HG03039 (cell line): ENCODE data around the gene RNF151.
"Not testable (repeated sequence)": the region's sequence is repeated elsewhere in the genome, so short reads cannot be mapped to it uniquely, and the experiment has no call there.

Source experiments
- ATAC-seq: cut with Tn5 transposase; IDR thresholded peaks from one replicate; pipeline ENCODE4 v1.9.1; 2021; ENCODE audit warnings: mild to moderate bottlenecking, moderate library complexity; ENCODE audit not compliant: unreplicated experiment

The RNF151 gene

DNA sequence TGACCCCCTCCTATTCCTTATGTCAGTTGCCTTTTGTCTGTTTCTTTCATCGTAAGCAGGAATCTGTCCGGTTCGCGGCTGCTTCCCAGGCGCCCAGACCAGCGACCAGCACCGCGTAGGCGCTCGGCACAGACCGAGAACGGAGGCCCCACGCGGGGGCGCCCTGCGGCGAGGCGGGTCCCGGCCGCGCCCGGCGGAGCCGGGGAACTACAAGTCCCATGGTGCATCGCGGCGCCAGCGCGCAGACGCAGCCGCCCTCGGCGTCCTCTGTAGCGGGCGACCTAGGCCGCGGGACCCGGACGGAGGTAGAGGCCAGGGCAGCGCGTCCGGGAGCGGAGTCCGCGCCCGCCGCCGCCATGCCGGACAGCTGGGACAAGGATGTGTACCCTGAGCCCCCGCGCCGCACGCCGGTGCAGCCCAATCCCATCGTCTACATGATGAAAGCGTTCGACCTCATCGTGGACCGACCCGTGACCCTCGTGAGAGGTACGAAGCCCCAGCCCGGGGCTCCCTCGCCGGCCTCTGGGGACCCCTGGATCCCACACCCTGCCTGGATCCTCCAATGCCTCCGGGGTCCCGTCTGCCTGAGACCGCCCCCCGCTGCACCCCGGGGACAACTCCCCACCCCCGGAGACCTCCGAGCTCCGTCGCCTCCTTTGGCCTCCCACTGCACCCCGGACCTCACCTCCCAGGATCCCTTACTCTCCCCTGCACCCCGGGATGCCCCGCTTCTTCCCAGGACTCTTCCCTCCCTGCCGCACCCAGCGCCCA lies 7.2 kb upstream of the RNF151 start, which contains the start of gene NDUFB10:
Gene NDUFB10, plus strand, starts transcription at position 270 of the 771 bp plus-strand sequence. Its CDS starts 87 bp downstream, at position 357.
- ATAC-seq = peak; percentile 63

DNA sequence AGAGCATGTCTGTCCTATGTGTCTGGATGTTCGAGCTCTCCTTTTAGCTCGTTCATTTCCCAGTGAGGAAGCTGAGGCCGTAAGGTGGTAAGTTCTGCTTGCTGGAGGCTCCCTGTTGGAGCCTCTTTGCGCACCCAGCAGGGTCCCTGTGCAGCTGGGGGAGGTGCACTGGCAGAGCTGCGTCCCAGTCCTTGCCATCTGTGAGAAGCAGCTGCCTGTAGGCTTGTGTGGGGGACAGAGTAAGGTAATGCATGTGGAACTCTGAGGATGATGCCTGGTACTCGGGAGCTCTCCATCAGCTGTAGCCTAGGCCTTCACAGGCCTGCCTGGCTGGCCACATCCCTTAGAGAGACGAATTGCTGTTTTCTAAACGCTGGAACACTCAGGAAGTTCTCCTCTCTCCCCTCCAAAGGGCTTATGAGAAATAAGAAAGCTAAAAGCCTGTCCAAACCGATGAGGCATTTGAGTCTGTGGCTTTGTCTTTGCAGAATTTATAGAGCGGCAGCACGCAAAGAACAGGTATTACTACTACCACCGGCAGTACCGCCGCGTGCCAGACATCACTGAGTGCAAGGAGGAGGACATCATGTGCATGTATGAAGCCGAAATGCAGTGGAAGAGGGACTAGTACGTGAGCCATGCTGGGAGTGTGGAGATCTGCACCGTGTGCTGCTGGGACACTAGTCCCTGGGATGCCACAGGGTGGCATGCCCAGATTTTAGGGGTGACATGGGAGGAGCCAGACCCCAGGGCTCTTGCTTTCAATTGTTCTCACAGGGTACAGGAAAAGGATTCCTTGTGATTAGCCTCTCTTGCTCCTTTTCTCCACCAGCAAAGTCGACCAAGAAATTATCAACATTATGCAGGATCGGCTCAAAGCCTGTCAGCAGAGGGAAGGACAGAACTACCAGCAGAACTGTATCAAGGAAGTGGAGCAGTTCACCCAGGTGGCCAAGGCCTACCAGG lies 5.7 kb upstream of the RNF151 start:
- ATAC-seq = no peak

DNA sequence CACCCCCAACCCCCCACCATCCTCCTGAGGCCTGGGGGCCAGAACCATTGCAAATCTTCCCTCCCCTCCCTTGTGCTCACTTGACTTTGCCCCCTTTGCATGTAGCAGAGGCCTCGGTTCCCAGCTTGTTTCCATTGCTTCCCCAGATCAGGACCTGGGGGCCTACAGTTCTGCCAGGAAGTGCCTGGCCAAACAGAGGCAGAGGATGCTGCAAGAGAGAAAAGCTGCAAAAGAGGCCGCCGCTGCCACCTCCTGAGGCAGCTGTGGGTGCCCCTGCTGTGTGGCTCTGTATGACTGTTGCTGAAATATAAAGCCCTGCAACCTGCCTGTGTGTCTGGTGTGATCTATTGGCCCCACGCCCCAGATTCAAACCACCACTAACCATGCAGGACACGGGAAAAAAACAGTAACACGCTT lies 5.0 kb upstream of the RNF151 start:
- ATAC-seq = no peak

DNA sequence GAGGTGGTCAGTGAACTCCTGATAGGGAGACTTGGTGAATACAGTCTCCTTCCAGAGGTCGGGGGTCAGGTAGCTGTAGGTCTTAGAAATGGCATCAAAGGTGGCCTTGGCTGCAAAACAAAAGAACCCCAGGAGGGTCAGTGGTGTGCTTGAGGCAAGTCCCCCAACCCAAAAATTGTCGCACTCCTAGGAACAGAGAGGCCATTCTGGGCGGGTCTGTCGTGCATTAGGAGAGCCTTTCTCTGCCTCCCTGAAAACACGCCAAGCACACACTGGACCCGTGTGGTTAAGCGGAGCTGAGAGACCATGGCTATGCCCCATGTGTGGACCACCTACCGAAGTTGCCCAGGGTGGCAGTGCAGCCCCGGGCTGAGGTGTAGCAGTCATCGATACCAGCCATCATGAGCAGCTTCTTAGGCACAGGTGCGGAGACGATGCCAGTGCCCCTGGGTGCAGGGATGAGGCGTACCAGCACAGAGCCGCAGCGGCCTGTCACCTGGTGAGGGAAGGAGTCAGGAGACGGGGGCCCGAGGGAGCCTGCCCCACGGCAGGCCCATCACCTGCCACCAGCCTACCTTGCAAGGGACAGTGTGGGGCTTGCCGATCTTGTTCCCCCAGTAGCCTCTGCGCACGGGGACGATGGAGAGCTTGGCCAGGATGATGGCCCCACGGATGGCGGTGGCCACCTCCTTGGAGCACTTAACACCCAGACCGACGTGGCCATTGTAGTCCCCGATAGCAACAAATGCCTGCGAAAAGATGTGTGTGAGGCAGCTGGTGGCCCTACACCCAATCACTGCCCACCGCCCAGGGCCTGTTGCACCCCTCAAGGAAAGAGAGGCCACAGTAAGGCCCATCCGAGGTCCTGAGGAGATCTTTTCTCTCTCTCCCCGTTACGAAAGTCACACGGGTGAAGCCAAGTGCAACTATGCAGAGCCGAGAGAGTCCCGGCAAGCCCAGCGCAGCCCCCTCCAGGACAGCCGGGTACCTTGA lies 4.2 kb upstream of the RNF151 start:
- not testable (repeated sequence) for ATAC-seq

DNA sequence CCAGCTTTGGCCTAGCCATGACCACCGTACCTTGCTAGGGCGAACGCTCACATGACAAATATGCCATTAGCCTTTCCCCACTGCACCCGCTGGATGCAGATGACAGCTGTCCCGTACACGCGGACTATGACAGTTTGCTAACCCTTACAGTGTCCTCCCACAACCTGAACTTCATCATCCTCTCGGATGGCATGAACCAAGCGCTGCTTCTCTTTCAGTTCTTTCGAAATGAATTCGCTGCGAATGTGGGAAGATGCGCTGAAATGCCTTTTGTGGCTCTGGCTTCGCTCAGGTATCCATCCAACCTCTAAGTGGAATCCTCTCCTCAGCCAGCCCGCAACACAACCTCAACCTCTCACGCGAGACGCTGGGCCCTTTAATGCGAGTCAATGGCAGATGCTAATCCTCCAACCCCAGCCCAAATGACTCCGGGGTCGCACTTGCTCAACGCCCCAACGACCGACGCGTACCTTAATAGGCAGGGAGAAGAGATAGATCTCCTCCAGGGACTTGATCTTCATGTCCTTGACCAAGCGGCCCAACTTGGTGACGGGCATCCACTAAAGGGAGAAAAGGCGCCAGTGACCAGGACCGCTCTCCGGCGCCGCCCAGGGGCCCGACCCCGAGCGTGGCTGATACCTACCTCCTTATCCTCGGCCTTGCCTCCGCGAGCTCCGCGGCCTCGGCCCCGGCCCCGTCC lies 2.7 kb upstream of the RNF151 start:
- ATAC-seq = no peak

- peak; percentile 78 for ATAC-seq
Measured at GRCh38 chr16:1964506-1965395, 1.9 kb upstream of the RNF151 start, which contains the start of gene RPS2. Gene RPS2 (minus strand): TSS chr16:1964826. CDS start chr16:1964625, 201 bp downstream.

GRCh38 chr16:1965396-1966001 lies 1.2 kb upstream of the RNF151 start:
- ATAC-seq = no peak

DNA sequence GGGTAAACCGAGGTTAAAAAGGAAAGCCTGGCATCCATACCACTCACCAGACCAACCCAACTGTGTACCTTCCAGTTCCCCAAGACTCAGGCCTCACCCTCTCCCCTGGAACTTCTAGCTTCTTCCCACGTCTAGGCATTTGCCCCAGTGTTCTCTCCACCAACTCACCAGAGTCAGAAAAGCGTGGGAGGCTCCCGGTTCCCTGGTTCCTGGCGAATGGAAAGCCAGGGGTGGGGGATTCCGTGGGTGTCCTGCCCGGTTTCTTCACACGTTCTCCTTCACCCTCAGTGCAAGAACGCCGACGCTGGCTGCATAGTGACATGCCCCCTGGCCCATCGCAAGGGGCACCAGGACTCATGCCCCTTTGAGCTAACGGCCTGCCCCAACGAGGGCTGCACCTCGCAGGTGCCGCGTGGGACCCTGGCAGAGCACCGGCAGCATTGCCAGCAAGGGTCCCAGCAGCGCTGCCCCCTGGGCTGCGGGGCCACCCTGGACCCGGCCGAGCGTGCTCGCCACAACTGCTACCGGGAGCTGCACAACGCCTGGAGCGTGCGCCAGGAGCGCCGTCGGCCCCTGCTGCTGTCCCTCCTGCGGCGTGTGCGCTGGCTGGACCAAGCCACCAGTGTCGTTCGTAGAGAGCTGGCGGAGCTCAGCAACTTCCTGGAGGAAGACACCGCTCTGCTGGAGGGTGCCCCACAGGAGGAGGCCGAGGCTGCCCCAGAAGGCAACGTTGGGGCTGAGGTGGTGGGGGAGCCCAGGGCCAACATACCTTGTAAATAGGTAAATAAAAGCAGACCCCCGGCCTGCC lies 1.7 kb downstream of the RNF151 start:
- no peak for ATAC-seq

- ATAC-seq = peak; percentile 60
Measured at GRCh38 chr16:1971796-1972489, 5.3 kb downstream of the RNF151 start, which contains the start of gene TBL3. Gene TBL3 (plus strand): TSS chr16:1972053. CDS start chr16:1972165, 112 bp downstream.

DNA sequence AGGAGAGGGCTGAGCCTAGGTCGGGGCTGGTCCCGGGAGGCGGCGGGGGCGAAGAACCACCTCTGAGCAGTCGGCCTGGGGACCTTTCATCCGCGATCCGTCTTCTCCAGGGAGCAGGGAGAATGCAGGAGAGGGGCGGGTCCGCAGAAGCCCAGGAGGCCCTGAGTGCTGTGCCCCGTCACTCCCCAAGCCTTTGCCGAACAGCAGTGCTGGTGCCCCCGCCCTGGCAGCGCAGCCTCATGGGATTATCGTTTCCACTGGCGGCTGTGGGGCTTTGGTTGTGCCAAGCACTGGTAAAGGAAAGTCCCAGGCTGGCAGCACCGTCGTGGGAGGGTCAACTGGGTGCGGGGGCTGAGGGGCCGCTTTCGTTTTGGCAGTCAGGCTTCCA lies 5.8 kb downstream of the RNF151 start:
- no peak for ATAC-seq

GRCh38 chr16:1973461-1974156 lies 7.0 kb downstream of the RNF151 start:
- no peak for ATAC-seq

GRCh38 chr16:1974157-1975070 lies 7.8 kb downstream of the RNF151 start:
- ATAC-seq = no peak

- no peak for ATAC-seq
Measured at GRCh38 chr16:1975432-1976215, 9.0 kb downstream of the RNF151 start.

GRCh38 chr16:1976216-1976520 lies 9.5 kb downstream of the RNF151 start:
- no peak for ATAC-seq
